AG08396 (cell line): ENCODE results near the gene ATG7.
A peak's percentile ranks its signal among the peaks of the same experiment; 100 is the strongest.
"Not testable (repeated sequence)": the region's sequence is repeated elsewhere in the genome, so short reads cannot be mapped to it uniquely, and the experiment has no call there.

Experiments used
- DNase-seq: peaks from one replicate; pipeline ENCODE4 v3.0.0; 2012; ENCODE audit warnings: low spot score, mixed read lengths

The ATG7 gene

DNA sequence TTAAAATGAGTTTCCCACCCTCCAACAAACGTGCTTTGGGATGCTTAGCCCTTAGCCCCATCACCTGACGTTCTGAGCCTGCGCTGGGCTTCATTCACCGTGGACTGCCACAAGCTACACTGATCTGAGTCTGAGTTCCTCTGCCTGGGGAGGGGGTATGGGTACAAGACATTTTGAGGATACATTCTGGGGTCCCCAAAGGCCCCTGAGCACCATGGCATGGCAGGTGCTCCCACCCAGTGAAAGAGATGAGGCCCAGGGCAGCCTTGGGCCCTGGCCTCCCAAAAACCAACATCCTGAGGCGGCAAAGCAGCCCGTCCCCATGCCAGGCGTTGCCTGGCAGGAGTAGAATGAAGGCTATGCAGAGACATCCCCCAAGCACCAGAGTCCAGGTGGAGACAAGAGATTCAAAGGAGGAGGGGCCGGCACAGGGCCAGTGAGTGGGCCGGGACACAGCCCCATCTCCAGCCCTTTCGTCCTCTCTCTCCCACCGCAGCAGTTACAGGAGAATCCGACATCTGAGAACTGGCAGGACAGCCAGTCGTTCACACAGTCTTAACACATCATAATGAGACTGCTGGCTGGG is 297.1 kb downstream of the ATG7 start:
- no peak for DNase-seq

DNA sequence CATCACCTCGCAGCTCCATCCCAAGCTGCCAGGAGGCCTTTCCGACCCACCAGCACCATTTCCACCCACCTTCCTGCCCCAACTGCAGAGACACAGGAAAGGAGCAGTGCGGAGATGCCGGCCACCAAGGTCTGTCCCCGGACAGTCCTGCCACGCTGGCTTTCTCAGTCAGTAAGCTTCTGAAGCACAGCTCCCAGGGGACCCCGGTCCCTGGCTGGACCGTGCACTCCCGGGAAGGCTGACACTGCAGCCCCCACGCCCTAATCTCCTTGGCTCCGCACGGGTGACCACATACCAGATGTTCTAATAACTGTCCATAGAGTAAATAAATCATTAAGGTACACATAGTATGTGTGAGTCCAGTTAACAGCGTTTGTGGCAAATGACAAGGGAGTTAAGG is 298.1 kb downstream of the ATG7 start:
- no peak for DNase-seq

DNA sequence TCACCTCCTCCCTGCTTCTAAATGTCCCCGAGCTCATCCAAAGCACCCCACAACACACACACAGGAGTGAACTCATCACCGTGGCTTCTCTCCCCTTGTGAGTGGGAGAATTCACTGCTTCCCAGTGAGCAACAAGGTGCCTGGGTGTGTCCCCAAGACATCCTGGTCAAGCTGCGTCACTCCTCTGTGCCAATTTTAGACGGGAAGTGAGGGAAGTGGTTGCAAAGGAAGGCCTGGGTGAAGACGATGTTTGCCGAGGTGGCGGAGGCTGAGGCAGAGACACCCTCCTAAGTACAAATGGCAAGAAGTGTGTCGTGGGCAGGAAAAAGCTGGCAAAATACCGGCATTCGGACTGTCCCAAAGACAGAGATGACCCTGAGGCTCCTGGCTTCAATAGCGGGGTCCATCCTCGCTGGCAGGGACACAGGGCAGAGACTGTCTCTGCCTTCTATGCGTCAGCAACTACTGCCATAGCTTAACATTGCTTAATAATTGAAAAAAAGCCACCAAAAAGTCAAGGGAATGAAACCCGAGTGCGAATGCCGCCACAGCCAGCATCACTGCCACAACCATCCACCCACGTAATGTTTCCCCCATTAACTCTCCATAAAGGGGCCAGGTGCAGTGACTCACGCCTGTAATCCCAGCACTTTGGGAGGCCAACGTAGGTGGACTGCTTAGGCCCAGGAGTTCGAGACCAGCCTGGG is 298.7 kb downstream of the ATG7 start:
- DNase-seq: no peak

DNA sequence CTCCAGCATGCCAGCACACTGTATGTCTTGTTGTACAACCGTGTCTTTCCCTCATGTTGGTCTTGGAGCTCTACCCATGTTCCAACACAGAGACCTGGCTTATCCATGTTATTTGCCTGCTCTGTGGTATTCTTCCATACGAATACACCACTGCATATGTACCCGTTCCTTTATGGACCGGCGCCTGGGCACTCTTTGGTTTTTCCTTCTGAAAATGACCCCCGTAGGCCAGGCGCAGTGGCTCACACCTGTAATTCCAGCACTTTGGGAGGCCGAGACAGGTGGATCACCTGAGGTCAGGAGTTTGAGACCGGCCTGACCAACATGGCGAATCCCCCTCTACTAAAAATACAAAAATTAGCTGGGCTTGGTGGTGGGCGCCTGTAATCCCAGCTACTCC is 300.5 kb downstream of the ATG7 start:
- not testable (repeated sequence) for DNase-seq

DNA sequence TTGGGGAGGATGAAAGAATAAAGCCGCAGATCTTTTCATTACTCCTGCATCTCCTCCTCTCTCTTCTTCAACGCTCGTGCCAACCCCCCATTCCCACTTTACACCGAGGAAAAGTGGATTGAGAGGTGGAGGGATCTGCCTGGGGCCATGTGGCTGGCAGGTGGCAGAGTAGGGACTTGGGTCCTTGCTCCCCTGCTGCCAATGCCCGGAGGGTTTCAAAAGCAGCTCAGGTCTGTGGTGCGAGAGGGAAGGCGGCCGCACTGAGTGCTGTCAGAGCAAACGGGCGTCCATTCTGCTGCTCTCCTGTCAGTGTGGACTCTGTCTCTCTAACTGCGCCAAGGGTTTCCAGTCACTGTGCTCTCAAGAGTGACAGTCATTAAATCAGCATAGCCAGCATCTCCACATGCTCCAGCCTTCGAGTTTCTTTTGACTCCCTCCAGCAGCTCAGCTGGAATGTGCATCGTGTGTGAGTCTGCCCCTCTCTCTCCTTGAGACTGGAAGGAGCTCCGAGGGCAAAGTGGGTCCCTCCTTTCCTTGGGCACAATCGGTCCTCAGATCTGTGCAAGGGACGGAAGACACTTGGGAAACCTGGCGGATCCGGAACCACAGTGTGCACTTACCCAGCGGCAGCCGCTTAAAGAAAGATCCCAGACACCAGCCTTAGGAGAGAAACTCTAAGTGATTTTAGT is 302.9 kb downstream of the ATG7 start:
- no peak for DNase-seq

DNA sequence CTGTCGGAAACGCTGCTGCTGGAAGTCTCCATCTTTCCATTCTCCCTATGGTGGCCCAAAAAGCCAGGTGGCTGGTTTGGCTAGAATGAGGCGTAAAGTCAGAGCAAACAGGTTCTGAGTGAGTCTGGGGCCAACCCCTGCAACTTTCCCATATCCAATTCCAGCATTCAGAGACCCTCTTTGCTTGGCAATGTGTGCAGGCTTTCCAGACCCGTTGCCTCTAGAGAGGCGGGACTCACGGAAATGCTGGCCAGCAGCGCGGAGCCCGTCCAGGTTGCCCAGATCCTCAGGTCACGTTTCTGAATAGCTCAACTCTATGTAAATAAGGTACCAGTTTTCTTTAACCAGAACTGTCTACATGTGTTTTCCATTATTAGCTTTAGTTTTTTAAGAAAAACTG is 303.5 kb downstream of the ATG7 start:
- DNase-seq: no peak

DNA sequence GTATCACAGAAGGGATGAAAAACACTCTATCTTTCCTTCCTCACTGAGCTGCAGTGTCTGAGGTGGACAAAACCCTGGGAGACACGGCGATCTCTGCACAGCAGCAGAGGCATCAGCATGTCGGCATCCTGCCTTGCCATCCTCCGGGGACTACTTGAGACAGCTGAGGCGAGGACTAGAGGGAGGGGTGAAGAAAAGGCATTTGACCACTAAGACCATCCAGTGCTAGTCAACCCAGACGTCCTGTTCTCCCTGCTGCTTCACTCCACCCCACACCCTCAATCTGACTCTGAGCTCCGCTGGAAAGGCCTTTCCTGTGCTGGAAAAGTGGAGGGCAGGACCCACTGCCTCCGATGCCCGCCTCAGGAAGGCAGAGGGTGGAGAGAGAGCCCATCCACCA is 304.3 kb downstream of the ATG7 start:
- DNase-seq: no peak

DNA sequence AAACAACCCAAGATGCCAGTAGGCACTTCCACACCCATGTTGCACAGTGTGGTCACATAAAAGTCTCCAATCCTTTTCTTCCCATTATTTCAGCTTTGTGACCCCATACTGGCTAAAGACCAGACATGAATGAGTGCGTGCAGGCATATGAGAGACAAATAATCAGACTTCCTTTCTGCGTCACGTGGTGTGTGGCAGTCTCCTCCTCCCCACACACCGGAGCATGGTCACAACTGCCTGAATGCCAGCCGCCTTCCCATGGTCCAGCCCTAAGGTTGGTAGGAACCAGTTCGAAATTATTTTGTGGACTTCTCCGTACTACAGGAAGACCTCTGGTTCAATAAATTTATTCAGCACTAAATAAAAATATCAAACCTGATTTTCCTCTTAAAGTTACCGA is 306.0 kb downstream of the ATG7 start:
- no peak for DNase-seq

DNA sequence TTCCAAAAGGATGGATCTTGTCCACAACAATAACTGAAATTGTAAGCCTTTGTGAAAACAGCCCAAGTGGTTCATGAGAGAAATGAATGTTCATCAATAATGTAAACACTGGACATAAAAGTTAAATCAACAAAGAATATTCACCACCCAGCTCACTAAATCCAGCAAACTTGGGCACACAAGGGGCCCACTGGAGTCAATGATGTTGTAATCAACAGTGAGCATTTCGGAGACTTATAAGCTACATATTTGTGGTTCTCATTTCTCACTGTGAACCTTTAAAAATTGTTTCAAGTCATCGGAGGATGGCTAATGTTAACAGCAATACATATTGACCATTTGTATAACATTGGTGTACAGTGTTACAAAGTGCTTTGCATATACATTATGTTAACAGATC is 308.4 kb downstream of the ATG7 start:
- DNase-seq: no peak

DNA sequence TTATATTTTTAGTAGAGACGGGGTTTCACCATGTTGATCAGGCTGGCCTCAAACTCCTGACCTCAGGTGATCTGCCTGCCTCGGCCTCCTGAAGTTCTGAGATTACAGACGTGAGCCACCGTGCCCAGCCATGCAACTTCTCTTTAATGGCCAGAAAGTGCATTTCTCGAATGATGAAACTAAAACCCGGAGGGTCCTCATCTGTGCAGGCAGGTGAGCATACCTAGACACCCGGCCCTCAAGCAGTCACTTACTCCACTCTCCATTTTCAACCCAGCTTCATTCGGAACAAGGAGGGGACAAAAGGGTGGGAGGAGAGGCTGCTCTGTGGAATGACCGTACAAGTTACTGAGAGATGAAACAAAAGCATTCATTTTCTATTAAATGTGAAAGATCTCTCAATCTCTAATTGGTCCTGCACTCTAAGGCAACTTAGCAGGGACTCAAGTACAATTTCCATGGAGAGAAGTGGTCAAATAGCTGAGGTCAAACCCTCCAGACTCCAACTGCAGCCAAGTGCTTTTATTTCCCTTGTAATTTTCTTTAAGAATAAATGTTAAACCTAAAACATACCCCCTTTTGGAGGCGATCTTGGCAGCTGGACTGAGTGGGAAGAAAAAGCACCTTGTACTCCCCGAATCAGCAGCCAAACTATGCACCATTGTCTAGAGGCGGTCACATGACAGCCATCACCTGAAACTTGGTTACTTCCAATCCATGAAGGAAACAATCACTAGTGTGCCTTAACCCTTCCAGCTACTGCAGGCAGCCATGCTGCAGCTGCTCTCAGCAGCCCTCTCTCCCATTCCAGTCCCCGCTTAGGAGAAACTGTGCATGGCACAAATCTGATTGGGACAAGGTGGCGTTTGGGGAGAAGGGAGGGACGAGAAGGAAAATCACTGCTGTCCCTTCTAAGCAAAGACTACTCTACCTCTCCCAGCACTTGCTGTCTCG is 309.3 kb downstream of the ATG7 start:
- DNase-seq: no peak

DNA sequence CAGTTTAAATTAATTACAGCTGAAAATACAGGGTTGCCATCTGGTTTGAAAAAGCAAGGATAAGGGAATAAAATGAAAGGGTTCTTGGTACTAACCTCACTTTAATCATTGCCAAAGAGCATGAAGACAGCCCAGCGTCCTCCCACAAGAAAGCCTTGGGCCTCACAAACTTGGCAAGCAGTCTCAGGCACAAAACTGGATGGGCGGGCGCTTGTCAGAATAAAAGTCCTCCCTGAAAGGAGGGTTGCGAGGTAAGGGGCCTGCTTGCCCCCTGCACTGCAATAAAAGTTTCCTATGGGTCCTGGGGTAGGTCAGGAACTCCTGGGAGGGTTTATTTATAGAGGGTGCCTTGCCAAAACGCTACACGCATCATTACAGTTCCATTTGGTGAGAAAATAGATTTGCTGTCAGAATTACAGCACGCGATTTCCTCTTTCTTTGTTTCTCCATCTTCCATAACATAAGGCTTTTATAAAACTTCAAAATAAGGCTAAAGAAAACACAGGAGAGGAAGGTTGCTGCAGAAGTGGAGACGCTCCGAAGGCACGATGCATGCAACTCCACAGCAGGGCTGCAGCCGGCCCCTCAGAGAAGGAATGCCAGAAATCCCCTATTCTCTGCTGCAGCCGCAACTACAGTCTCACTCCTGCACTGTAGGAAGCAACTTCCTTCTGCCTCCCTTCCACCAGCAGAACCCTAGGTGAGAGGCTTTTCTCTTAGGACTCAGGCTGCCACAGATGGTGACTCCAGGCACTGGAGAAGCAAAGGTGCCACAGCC is 310.2 kb downstream of the ATG7 start:
- DNase-seq: peak; percentile 72

DNA sequence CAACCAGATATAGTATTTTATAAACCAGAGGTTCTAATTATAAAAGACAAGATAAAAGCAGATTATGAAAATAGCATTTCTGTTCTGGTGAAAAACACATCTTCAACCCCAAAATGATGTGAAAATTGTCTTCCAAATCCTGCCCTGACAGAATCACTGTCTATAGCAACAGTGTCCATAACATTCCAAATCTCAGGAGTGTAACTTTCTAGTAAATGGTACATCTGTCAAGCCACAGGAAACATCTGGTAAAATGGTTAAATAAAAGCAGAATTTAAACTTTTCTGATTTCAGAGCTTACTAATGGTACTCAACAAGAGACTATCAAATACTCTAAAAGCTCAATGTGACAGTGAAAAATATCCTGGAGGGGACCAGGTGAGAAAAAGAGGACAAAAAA is 311.0 kb downstream of the ATG7 start:
- DNase-seq: no peak

DNA sequence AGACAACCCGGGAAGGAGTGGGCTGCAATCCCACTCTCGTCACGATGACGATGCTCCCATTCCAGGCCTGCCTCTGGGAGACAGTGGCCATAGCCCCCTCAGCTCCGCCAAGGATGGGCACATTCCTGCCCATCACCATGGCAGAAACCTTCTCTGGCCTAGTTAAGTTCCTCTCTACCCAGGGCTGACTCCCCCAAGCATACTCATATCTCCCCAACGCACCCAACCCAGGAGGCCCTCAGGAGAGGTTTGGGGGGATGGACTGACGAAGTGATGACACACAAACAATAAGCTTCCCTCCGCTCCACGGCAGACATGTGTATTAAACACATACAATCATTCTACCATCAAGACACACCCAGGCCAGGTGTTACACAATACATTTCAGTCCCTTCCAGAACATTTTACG is 311.4 kb downstream of the ATG7 start:
- no peak for DNase-seq

DNA sequence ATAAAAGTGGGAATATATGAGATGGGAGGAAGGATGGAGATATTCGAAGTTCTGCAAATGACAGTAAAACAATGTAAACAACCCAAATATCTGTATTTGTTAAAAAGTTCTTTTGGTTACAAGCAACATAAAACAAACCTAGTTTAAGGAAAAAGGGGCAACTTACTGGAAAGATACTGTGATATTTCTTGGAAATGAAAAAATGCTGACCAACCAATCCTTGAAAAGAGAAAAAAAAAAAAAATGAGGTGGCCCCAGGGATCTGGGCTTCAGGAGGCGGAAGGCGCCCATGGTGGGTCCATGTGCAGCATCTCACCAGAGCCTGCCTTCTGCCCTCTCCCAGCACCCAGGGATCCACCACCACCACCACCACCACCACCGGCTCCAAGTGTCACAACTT is 312.4 kb downstream of the ATG7 start:
- no peak for DNase-seq

DNA sequence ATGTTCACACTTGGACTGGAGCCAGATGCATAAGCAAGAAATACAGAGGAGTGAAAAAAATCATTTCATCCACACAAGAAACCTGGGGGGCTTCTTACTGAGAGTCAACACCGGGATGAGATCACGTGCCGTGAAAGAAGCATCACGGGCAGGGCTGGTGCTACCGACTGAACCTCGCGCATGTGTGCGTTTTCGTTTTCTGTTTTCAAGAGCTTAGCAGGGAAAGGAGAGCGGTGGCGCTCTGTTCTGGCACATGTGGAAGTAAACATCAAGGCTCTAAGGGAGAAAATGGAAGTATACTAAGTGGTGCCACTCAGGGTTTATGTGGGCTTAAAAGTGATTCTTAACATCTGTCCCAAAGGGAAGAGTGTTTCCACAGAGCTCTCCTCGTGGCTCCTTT is 315.6 kb downstream of the ATG7 start:
- DNase-seq: no peak

DNA sequence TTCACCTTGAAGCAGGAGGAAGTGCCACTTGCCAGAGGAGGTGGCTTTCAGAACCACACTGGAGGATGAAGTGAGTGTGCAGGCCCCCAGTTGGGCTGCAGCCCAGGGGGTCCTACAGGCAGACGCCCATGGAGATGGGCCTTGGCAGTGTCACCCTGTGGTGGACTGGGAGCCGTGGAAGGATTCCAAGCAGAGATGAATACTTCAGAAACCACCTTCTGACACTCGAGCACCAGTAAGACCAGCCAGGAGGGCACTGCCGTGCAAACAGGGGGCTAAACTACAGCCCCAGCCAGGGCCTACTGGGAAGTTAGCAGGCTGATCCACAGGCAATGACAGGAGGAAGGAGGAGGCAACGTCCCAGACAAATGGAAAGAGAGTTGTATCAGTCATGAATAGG is 316.1 kb downstream of the ATG7 start:
- DNase-seq: no peak

DNA sequence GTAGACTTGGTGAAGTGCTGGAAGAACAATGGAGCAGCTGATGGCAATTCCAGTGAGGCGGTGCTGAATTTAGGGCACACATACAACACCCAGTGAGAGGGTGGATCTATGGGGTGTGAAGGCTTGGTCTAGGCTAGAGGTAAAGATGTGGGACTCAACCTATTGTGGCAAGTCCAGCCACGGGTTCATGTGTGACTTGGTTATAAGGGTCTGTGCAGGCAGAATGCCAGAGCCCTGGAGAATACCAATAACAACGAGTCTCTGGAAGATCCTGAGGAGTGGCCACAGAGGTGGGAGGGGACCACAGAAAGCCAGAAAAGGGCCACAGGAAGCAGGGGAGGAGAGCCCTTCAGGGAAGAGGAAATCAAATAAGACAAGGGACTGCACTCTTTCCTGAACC is 316.6 kb downstream of the ATG7 start:
- no peak for DNase-seq

DNA sequence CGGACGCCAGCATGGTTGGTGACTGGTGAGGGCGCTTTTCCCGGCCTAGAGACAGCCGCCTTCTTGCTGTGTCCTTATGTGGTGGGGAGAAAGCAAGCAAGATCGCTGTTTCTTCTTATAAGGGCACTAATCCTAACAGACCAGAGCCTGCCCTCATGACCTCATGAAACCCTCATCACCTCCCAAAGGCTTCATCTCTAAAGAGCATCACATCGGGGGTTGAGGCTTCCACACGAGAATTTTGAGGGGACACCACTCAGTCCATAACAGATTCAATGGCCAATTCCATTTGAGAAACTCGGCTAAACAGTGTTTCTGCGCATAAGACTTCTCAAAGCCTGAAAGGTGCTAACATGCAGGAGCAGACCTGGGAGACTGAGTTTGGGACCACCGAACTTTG is 317.5 kb downstream of the ATG7 start:
- no peak for DNase-seq

DNA sequence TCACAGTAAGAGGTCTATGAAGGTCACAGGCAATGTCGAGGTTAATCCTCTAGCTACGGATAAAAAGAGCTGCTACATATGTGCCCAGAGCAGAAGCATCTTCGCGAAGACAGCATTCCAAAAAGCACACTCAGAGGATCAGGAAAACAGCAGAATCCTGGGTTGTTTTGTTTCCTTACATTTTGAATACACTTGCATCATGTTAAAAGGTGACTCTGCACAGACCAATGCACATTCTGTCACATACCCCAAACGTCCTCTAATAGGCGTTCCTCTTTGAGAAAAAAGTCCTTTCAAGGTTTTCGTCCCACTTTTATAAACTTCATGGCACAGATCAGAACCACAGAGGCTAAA is 318.8 kb downstream of the ATG7 start:
- DNase-seq: no peak

DNA sequence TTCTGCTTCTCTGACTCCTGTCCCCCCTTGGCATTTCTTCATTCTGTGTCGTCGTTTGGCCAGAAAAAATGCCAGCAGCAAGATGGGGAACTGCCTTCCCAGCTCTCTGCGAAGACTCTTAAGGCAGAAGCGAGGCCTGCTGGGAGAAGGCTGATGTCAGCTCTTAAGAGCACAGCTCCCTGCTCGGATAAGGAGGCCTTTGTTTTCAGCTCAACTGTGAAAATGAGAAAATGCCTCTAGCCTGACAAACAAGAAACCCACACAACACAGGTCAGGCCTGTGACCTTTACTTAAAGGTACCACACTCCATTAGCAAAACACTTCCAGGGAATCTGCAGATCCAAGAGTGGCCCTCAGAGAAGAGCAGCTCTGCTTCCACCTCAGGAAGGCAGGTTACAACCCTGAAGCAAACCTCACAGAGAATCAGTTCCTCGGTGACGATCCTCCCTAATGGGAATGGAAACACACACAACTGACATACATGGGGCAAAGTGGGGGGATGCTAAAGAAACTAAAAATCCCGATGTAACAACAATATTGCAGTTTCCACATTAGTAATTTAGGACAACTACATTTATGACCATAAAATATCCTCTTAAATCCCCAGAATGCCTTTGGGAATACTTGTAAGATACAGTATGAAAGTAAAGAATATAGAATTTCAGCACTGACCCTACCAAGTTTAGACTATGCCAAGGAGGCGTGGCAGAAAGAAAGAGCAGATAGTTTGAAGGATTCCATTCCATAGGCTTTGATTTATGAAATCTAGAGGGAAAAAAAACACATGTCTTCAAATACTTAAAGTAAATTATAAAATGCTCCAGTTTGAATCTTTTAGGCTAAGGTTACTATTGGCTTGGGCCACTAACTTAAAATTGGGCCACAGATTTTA is 319.4 kb downstream of the ATG7 start:
- peak; percentile 49 for DNase-seq
